NCI-H345 (cell line): ENCODE results near the gene COG4.
"Not testable (repeated sequence)": the region's sequence is repeated elsewhere in the genome, so short reads cannot be mapped to it uniquely, and the experiment has no call there.

Source experiments
- DNase-seq: peaks from one replicate; lab custom pipeline; 2025; lab: John Stamatoyannopoulos, UW

COG4 gene

GRCh38 chr16:70457446-70458166, 65.7 kb downstream of the COG4 start:
- DNase-seq: no peak

GRCh38 chr16:70455910-70456309, 67.4 kb downstream of the COG4 start:
- DNase-seq: no peak

GRCh38 chr16:70454222-70455034, 68.9 kb downstream of the COG4 start, which contains the start of gene FCSK:
TSS of gene FCSK (plus strand) at chr16:70454595. CDS start at chr16:70463191, 8,596 bp downstream.
- peak; percentile 57 for DNase-seq

- peak; percentile 36 for DNase-seq
Observed at GRCh38 chr16:70453892-70454221, 69.5 kb downstream of the COG4 start.

DNA sequence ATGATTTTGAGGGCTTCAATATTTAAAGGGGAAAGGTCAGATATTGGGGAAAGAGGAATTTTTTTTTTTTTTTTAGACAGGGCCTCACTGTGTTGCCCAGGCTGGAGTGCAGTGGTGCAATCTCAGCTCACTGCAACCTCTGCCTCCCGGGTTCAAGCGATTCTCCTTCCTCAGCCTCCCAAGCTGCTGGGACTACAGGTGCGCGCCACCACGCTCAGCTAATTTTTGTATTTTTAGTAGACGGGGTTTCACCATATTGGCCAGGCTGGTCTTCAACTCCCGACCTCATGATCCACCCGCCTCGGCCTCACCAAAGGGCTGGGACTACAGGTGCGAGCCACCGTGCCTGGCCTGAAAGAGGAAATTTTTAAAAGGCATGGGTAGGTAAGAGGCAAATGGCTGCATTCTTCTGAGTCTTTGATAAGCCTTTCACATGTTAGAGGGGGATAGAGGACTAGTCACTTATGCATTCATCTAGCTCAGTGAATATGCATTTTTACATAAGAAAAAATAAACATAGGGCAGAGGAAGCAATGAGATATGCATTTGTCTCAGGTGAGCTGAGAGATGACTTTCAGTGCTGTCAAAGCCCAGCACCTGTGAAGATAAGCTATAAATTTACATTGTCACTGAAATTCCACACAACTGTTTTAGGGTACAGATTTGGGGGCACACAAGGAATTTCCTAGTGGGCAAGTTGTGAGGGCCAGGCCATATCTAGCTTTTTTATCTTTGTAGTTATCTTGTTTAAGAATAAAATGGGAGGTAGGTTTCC, 70.0 kb downstream of the COG4 start:
- DNase-seq: no peak

GRCh38 chr16:70451004-70451340, 72.4 kb downstream of the COG4 start:
- DNase-seq: not testable (repeated sequence)

GRCh38 chr16:70450142-70451003, 73.0 kb downstream of the COG4 start:
- DNase-seq: not testable (repeated sequence)

DNA sequence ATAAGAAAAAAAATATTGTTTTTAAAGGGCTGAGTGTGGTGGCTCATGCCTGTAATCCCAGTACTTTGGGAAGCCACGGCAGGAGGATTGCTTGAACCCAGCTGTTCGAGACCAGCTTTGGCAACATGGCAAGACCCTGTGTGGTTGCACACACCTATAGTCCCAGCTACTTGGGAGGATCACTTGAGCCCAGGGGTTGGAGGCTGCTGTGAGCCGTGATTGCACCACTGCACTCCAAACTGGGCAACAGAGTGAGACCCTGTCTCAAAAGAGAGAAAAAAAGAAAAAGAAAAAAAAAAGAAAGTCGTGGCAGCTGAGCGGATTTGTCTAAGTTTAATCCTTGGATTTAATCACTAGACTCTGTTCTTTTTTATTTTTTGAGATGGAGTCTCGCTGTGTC, 75.3 kb downstream of the COG4 start:
- no peak for DNase-seq

DNA sequence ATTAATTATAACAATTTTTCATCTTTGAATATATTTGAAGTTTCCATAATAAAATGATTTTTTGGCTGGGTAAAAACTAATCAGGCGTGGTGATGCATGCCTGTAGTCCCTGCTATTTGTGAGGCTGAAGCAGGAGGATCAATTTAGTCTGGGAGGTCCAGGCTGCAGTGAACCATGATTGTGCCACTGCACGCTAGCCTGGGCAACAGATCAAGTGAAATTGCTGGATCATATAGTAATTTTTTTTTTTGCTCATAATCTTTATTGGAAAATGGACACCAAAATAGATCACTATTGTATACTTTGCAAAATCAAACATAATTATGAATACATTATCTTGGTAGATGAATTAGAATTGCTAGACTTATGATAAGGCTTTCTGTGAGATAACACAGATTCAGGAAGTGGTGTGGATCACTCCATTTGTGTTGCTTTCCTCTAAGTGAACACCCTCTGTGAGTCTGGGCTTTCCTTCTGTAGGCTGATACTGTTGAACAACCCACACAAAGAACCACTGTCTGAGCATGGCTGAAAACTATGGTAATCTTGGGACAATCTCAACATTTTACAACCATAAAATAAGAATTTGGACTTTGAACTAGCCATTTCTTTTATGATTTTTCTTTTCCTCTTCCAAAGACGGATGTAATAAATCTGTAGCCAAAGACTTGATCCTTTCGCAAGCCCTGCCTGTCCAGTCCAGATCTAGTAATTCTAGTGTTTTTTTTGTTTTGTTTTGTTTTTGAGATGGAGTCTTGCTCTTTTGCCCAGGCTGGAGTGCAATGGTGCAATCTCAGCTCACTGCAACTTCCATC, 78.9 kb downstream of the COG4 start:
- no peak for DNase-seq

DNA sequence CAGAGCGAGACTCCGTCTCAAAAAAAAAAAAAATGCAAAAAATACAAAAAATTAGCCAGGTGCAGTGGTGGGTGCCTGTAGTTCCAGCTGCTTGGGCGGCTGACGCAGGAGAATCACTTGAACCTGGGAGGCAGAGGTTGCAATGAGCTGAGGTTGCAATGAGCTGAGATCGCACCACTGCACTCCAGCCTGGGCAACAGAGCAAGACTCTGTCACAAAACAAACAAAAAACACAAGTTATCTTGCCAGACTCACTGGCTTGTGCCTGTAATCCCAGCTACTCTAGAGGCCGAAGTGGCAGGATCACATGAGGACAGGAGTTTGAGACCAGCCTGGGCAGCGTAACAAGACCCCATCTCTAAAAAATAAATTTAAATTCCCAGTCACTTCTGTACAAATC, 81.0 kb downstream of the COG4 start:
- no peak for DNase-seq

DNA sequence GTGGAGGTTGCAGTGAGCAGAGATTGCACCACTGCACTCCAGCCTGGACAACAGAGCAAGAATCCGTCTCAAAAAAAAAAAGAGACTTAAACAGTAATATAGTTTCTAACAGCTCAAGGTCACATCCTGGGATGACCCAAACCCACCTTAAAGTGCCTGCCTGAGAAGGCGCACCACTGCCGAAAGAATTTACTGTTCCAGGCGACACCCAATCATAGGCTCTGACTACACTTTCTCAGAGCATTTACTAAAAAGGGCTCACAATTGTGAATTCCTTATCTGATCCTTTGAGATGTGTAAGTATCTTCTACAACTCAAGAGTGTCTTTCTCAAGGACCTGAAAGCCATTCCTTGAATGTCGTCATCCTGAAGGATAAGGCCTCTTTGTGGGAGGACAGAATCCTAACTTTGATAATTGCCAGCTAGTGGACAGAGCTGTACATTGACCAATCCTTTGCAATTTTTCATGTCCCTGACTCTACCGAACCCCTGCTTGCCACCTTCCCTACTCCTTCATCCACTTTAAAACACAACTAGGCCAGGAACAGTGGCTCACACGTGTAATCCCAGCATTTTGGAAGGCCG, 81.9 kb downstream of the COG4 start:
- no peak for DNase-seq

DNA sequence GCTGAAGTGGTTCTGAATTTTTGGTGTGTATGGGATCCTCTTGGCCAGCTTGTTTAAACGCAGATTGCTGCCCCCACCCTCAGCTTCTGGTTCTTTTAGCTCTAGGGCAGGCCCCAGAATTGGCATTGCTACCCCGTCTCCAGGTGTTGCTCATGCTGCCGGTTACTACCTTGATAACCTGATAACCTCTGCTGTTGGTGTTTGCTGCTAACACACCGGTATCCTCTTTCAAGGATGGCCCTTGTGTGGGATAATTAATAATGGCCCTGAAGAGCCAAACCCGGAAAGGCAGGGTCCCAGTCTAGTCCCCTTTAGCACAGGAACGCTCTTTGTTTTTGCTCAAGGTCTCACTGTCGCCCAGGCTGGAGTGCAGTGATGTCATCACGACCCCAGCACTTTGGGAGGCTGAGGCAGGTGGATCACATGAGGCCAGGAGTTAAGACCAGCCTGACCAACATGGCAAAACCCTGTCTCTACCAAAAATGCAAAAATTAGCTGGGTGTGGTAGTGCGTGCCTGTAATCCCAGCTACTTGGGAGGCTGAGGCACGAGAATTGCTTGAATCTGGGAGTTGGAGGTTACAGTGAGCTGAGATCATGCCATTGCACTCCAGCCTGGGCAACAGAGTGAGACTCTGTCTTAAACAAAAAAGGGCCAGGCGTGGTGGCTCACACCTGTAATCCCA, 83.2 kb downstream of the COG4 start:
- no peak for DNase-seq

GRCh38 chr16:70438969-70439862, 84.1 kb downstream of the COG4 start, which contains the start of gene ST3GAL2:
TSS of gene ST3GAL2 (minus strand) at chr16:70439100. CDS start at chr16:70398530, 40,570 bp downstream.
- DNase-seq: peak; percentile 92

DNA sequence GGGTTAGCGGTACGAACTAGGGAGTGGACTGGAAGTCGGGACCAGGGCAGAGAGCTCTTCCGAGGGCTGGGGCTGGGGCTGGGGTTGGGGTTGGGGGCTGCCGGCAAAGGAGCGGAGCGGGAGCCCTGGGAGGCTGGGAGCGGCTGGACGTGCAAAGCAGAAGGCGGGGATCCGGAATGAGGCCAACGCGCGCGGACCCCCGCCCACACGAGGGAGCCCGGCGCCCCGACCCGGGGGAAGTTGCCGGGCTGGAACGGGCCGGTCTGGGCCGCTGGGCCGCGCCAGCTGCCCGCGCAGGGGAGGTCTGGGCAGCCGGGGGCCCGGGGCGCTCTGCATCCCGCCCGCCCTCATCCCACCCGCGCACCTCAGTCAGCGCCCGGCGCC, 84.8 kb downstream of the COG4 start:
- DNase-seq: no peak

GRCh38 chr16:70437582-70438557, 85.5 kb downstream of the COG4 start:
- no peak for DNase-seq

GRCh38 chr16:70437017-70437581, 86.3 kb downstream of the COG4 start:
- no peak for DNase-seq
